Renal pelvis (tissue), 12 donors: ENCODE results near the gene BAAT. TPM values are rescaled to one million over a fixed set of nuclear protein-coding genes. Genes with fewer than 3 reads are reported as not detected.
"Not testable (repeated sequence)": the region's sequence is repeated elsewhere in the genome, so short reads cannot be mapped to it uniquely, and the experiment has no call there.

Experiments used
- DNase-seq: peaks from one replicate; pipeline ENCODE4 v3.0.0-alpha.2; 2013
- long read RNA-seq, 16 experiments: transcript quantifications; one replicate each; lab custom pipeline, GENCODE V29; 2026
- polyA plus RNA-seq, 3 donors: library from polyadenylated mRNA; unstranded; fragments of 120-200 nt; gene quantifications; one replicate each; pipeline ENCODE4 v1.2.1, GENCODE V29; 2013; ENCODE audit not compliant: insufficient read length in 3 of 3

The BAAT gene
- polyA plus RNA-seq, result under 1 TPM; 0.31 to 0.47 (median 0.42) TPM
- long read RNA-seq, donor 1, result 0 reads
- long read RNA-seq, donor 2, result 0 reads
- long read RNA-seq, donor 3, result 0 reads
- long read RNA-seq, donor 4, partial matches to known transcripts, result 0 of 1 reads
- long read RNA-seq, donor 4, other reads (novel, unspliced or antisense), result 0 of 1 reads
- long read RNA-seq, donor 5, result 0 reads
- long read RNA-seq, donor 6, result 0 reads
- long read RNA-seq, donor 7, result 0 reads
- long read RNA-seq, donor 8, result 0 reads
- long read RNA-seq, donor 9, result 0 reads
- long read RNA-seq, donor 10, result 0 reads
- long read RNA-seq, donor 11, result 0 reads
- long read RNA-seq, donor 12, result 0 reads
- long read RNA-seq, donor 13, result 0 reads
- long read RNA-seq, donor 14, result 0 reads
- long read RNA-seq, donor 15, result 0 reads
- long read RNA-seq, donor 16, result 0 reads

DNA sequence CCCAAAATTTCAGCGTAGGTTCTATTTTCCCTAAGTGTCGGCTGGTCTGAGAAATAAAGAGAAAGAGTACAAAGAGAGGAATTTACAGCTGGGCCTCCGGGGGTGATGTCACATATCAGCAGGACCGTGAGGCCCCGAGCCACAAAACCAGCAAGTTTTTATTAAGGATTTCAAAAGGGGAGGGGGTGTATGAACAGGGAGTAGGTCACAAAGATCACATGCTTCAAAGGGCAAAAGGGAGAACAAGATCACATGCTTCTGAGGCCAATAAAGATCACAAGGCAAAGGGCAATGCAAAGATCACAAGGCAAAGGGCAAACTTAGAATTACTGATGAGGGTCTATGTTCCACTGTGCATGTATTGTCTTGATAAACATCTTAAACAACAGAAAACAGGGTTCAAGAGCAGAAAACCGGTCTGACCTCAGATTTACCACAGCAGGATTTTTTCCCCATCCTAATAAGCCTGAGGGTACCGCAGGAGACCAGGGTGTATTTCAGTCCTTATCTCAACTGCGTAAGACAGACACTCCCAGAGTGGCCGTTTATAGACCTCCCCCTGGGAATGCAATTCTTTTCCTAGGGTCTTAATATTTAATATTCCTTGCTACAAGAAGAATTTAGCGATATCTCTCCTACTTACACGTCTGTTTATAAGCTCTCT, at the start of gene BAAT:
TSS of gene BAAT (minus strand) at position 134 of the 664 bp plus-strand sequence. CDS start 13,602 bp downstream, outside the sequence.
- not testable (repeated sequence) for DNase-seq

DNA sequence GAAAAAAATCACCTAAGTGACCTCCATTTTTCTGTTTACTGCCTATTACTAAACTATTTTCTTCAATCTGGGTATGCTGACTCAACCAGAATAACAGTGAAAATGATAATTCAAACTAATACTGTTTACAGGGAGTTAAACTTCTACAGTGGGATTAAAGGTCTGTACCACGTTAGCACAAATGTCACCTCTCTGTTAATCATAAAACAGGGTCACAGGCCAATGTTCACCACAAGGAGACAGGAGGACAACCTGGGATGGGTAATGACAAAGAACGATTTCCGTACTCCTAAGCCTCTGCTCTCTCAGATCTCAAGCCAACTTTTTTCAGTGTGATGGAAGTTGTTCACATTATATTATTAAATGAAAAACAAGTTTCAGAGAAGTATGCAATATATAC, 48.4 kb upstream of the BAAT start:
- no peak for DNase-seq

DNA sequence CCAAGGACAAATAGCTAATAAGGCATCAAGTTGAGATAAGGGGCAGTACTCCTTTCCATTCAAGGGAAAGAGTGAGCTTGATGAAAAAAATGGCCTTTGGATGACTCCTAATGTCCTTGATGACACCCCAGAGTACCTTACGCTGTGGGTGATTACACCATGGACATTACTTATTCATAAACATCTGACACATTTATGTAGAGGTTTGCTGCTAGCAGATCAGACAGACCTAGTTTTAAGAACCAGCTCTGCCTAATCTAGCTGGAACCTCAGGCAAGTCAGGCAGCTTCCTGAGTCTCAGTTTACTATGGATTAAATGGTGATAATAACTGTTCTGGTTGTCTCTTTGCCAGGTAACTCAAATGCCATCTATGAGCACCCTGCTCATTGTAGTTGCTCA, 47.9 kb upstream of the BAAT start:
- no peak for DNase-seq

DNA sequence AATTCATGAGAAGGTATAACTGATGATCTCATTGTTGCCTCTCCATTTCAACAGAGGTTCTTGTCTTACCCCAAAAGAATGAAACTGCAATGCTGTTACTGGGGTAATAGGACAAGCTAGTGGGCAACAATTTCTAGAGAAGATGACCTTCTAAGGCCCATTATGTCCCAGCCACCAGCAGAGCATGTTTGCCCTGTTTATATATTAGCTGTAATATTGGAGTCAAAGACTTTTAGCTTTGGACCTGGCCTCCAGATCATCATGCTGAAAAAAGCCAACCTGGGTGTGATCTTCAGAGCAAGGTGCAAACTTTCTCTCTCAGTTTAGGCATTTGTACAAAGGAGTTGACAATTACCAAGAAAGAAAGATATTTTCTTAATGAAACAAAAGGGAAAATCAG, 47.4 kb upstream of the BAAT start:
- no peak for DNase-seq

DNA sequence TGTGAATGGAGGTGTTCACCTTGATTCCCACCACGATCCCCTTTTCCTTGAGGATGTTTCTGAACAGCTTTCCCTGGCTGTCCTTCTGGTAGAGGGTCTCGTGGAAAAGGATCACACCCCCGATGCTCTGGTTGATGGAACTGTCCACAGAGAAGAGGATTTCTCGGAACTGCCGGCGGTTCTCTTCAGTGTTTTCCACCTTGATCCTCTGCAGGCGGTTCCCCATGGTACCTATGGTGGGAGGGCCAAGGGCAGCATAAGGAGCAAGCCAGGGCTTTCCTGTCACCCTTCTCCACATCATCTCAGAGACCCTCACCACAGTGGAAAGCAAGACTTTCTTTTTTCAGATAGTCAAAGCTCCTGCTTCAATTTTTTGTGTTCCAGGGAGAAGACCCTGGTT, 44.9 kb upstream of the BAAT start:
- no peak for DNase-seq

DNA sequence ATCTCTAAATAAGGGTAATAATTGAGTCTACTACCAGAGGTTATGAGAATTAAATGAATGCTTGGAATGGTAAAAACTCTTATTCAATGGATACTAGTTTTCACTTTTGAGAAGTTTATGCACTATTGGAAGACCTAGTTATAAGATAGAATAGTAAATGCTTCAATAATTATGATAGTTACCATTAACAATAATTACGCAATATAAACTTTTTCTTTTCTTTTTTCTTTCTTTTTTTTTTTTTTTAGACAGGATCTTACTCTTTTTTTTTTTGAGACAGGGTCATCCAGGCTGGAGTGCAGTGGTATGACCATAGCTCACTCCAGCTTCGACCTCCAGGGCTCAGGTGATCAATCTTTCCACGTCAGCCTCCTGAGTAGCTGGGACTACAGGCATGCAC, 44.1 kb upstream of the BAAT start:
- DNase-seq, result no peak

DNA sequence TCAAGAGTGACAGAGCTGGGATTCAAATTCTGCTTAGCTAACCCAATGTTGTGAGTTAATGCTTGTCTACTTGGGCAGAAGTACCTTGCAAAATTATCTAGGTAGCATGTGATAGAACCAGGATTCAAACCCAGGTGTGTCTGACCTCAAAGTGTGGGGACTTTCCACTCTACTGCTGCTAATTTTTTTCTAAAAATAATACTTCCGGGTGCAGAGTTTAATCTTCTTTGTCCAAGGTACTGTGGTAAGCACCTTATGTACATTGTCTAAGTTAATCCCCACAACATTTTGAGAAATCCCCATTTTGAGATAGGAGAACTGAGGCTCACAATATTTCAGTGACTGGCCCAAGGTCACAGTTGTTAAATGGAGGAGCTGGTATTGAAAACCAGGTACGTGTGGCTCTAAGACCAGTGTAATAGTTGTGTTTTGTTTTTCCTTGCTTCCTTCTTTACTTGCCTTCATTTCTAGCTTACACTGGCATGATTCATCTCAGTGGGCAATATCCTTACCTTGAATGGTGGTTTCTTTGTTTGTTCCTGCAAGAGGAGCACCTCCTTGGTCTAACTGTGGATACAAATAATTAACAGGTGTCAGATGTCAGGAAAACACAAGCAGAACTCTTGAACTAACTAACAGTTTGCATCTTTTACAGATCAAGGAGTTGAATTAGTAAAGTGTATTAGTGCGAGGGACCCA, 43.3 kb upstream of the BAAT start:
- no peak for DNase-seq

DNA sequence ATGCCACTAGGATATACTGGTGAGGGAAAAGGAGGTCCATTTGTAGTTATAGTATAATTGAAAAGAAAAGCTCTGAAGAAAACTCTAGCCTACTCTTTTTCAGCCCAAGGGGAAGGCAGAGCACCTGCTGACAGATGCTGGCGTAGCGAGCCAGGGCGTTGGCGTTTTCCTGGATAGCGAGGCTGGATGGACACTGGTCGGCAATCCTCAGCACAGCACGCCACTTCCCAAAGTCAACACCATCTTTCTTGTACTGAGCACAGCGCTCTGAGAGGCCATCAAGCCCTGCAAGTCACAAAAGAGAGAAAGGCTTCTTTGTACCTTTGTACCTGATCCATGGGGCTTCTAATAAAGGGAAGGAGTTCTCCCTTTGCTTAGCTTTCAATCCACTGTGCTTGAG, 42.6 kb upstream of the BAAT start:
- no peak for DNase-seq

DNA sequence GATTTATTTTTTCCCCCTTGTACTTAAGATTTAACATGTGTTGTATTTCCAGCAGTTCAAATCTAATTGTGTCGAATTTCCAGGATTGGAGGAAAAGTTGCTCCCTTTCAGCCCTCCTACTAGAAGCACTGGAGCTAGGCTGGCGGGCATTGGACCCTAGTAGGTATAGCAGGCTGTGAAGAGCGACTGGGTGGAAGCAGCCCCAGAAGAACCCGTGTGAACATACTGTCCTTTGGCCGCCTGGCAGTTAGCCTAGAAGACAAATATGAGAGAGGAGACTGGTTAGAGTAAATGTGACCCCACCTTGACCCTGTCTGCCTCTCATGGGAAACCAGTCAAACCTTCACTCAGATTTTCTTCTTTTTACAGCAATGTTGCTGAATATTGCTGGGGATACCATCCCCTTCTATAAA, 36.9 kb upstream of the BAAT start:
- no peak for DNase-seq

DNA sequence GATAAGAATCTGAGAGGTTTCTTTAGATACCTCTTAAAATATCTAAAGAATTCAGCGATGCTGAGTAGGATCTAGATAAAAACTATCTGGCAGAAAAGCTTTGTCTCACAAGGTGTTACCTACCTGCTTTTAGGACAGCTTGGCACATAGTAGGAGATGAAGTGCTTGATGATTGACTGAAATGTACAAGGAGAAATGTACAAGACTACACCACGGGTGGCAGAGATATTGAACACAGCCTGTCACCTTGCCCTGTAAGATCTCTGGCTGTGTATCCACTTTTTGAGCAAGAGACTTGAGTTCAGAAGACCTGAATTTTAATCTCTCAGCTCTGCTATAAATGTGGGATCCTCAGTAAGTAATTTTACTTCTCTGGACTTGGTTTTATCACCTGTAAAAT, 35.1 kb upstream of the BAAT start:
- DNase-seq, result no peak

DNA sequence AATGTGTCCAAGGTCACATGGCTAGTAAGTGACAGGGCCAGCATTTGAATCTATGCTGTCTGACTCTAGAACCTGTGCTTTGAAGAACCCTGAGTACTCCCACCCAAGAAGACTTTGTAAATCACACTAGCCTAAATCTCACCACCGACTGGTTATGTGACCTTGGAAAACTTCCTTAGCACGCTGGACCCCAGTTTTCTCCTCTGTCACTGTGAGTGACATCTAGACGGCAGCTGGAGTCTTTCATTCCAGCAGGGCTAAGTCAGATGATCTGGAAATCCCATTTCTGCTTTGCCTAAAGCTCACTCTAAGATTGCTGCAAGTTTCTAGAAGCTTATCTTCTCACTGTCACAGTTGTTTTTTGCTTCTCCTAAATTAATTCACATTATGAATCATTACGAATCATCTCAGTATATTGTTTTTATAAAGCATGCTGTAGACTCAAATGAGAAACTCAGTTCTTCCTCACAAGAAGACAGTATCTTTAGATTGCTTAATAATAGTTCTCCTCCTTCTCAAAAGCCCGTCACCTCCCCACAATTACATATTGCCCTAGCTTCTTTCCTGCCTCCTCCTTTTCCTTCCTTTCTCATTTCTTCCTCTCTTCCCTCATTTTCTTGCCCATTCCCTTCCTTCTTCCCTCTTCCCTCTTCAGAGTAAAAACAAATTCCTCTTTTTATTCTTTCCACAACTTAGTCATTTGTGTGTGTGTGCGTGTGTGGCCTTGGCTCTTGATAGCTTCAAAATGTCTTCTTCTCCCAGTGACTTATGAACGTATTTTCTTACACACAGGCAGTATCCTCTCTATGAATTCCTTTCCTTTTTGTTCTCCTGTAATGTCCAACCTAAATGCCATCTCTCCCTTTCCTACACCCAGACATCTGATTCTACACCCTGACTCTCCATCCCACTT, 34.0 kb upstream of the BAAT start:
- DNase-seq, result no peak

DNA sequence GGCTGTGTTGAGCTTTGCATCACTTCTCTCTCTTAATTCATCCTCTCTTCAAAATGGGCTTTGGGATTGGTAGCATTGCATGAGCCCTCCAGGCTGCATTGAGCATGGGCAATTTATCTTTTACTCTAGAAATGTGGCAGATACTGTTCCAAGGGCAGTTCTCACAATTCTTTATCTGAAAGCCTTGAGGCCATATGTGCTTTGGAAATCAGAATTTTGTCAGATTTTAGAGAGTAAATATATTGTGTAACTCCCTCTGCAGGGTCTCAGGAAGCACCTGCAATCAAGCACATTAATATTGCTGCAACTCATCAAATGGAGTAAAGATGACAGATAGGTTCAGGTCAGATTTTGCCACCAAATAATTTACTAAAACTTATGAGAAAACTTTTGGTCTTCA, 33.2 kb upstream of the BAAT start:
- DNase-seq, result no peak

DNA sequence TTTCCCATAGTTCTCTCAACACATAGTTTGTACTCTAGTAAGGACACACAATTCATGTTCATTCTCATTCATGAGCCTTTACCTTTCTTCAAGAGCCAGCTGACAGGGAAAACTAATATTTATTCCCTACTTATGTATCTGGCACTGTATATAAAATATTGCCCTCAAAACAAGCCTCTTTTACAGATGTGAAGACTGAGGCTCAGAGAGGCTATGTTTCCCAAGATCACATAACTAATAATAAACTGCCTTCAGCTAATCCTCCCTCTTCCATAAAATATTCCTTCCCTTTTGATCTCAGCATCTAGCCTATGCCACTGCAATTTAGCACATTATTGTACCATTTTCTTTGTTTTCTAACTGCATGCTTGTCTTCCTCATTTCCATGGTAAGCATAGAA, 32.6 kb upstream of the BAAT start:
- no peak for DNase-seq

DNA sequence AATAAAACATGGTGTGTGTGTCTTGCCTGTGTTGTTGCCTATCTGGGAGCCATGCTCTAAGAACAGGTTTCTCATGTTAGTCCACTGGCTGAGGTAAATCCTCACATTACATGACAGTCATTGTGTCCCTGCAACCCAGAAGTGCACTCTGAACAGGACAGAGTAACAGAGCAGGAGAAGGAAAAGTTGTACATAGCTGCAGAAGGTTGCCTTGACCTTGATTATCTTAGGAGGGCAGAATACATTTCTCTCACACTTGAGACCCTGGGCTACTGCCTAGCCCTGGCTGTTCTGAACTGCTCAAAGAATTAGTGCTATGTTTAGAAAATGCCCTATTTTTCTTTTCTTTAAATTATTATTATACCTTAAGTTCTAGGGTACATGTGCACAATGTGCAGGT, 30.8 kb upstream of the BAAT start:
- DNase-seq, result no peak

DNA sequence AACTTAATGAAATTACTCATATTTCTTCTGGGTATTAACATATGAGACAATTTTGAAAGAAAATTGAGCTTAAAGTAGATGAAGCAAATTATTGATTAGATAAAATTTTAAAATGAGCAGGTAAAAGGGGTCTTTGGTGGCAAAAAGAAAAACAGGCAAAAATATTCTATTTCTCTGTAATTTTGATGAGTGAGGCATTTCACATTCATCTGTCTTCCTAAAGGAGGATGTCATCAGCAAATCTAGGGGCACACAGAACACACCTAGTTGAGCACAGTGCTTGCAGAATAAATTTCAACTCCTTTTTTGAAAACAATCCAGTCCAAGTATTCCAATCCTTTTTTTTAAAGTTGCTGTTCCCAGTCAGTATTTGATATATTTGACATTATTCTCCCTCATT, 30.0 kb upstream of the BAAT start:
- no peak for DNase-seq

DNA sequence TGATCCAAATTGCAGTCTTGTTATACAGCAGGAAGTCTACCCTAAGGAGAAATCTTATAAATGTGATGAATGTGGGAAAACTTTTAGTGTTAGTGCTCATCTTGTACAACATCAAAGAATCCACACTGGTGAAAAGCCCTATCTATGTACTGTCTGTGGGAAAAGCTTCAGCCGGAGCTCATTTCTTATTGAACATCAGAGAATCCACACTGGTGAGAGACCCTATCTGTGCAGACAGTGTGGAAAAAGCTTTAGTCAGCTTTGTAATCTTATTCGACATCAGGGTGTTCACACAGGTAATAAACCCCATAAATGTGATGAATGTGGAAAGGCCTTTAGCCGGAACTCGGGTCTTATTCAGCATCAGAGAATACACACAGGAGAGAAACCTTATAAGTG, 24.3 kb upstream of the BAAT start:
- no peak for DNase-seq

DNA sequence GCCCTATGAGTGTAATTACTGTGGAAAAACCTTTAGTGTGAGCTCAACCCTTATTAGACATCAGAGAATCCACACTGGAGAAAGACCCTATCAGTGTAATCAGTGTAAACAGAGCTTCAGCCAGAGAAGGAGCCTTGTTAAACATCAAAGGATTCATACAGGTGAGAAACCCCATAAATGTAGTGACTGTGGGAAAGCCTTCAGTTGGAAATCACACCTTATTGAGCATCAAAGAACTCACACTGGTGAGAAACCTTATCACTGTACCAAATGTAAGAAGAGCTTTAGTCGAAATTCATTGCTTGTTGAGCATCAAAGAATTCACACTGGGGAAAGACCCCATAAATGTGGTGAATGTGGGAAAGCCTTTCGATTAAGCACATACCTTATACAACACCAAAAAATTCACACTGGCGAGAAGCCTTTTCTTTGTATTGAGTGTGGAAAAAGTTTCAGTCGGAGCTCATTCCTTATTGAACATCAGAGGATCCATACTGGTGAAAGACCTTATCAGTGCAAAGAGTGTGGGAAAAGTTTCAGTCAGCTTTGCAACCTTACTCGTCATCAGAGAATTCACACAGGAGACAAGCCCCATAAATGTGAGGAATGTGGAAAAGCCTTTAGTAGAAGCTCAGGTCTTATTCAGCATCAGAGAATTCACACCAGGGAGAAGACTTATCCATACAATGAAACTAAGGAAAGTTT, 23.7 kb upstream of the BAAT start:
- DNase-seq, result no peak

DNA sequence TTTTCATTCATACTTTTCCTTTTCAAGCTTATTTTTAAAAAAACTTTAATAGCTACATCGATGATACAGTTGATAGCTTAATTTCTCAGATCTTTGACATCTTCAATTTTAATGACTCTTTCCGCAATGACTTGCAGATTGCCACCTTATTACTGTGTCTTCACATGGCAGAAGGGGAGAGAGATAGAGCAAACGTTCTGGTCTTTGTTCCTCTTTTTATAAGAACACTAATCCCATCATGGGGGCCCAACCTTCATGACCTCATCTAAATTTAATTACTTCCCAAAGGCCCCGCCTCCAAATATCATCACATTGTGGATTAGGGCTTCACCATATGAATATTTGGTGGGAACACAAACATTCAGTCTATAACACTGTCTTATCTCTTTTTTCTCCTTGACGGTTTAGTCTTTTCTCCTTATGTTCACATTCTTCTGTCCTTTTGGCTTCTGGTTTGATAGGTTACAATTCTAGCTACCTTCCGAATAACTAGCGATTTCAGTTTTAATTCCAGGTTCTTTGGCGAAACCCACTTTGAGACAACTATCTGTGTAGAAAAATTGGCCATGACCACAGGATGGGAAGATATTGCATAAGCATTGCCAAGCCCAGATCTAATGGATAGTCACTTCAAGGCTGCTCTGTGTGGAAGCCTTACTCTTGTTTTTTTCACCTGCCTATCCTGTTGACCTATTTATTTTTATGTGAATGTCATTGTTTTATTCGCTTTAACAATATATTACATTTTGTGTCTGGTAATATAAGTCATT, 18.9 kb upstream of the BAAT start:
- no peak for DNase-seq

DNA sequence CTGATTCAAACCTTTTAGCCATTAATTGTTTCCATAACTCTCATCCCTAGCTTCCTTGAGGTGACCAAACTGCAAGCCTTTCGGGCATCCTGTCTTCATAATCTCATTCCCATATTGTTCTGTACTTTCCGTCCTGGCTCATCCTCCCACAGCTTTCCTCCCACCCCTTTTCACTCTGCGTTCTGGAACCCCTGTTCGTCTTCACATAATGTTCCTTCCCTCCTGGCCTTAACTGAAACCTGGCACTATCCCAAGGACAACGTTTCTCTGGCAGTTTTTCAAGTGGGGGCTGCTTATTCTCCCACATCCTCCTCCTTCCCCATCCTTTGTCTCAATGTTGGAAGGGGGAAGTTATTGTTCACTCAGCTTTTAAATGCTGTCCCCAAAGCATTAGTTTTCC, 15.3 kb upstream of the BAAT start:
- no peak for DNase-seq

DNA sequence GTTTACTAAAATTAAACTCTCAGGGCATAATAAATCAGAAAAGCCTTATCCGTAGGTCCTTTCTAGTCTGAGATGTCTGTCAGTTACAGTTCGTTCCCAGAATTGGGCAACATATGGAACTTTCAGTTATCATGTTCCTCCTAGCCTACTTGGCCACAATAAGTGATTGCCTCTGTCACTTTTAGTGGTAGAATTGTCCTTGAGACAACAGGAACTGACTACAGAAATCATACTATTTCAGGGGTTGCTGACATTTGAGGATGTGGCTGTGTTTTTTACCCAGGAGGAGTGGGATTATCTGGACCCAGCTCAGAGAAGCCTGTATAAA, 14.8 kb upstream of the BAAT start:
- no peak for DNase-seq
